NCI-H187 (cell line): Measurements from ENCODE around the gene PHACTR1.
A peak's percentile ranks its signal among the peaks of the same experiment; 100 is the strongest.
"Not testable (repeated sequence)": the region's sequence is repeated elsewhere in the genome, so short reads cannot be mapped to it uniquely, and the experiment has no call there.

Source experiments
- DNase-seq, 2 experiments: peaks; one replicate each; lab custom pipeline; 2025; lab: John Stamatoyannopoulos, UW

PHACTR1 gene

GRCh38 chr6:12716298-12716916 is at the start of gene PHACTR1:
PHACTR1 (plus strand) TSS chr6:12716767.
- DNase-seq: no peak

- no peak for DNase-seq
These were observed 49.7 kb upstream of the PHACTR1 start for GRCh38 chr6:12666886-12667285.

GRCh38 chr6:12675931-12676330 is 40.6 kb upstream of the PHACTR1 start:
- DNase-seq: no peak

DNA sequence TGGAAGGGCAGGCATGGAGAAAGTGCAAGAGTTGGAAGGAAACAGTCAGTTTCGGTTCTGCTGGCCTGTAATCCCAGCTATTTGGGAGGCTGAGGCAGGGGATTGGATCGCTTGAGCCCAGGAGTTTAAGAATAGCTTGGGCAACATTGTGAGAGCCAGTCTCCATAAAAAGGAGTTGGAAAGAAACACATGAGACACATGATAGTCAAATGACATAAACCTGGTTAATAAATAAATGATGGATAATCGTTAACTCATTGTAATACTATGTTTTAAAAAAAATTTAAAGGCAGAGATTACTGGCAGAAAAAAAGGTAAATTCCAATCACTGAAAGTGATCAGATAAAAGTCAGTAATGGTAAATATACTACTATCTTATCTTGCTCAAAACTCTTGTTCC is 37.2 kb upstream of the PHACTR1 start:
- no peak for DNase-seq

- DNase-seq: no peak
These were observed 23.4 kb upstream of the PHACTR1 start for GRCh38 chr6:12693122-12693521.

DNA sequence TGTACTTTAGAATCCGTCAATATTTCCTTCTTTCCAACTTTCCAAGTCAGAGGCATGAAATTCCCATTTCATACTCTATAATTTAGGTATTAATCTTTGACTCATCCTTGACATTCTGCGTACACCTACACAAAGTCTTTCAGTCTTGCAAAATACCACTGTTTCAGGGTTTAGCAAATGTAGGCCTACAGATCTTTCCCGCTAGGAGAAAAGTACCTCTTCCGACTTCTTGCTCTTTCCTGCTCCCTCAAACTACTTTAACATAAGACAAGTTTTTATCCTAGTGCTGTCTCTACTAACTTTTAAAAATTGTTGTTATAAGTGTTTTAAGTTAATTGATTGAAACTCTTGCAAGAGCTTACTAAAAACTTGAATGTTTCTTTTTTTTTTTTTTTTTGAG is 18.3 kb upstream of the PHACTR1 start:
- DNase-seq: no peak

DNA sequence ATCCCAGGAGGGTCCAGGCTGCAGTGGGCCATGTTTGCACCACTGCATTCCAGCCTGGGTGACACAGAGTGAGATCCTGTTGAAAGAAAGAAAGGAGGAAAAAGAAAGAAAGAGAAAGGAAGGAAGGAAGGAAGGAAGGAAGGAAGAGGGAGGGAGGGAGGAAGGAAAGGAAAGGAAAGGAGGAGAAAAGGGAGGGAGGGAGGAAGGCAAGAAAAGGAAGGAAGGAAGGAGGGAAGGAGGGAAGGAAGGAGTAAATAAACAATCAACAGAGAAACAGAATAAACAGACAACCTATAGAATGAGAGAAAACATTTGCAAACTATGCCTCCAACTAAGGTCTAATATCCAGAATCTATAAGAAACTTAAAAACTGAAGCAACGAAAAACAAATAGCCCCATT is 11.6 kb upstream of the PHACTR1 start:
- DNase-seq: no peak

DNA sequence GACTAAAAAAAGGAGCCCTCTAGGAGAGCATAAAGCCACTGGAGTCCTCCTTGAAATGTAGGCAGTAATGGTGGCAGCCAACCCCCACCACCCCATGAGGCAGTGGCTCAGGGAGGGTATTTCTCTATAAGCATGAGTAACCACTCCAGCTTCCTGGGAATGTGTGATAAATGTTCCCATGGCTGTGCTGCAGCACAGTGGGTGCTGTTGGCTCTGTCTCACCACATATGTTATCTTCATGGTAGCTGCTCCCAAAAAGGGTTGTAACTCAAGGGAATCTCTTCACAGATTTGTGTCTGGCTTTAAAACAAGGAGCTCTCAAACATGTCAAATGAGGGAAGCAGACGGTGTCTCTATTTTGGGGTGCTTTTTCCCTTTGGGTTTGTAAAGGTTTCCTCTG is 7.5 kb upstream of the PHACTR1 start:
- no peak for DNase-seq

DNA sequence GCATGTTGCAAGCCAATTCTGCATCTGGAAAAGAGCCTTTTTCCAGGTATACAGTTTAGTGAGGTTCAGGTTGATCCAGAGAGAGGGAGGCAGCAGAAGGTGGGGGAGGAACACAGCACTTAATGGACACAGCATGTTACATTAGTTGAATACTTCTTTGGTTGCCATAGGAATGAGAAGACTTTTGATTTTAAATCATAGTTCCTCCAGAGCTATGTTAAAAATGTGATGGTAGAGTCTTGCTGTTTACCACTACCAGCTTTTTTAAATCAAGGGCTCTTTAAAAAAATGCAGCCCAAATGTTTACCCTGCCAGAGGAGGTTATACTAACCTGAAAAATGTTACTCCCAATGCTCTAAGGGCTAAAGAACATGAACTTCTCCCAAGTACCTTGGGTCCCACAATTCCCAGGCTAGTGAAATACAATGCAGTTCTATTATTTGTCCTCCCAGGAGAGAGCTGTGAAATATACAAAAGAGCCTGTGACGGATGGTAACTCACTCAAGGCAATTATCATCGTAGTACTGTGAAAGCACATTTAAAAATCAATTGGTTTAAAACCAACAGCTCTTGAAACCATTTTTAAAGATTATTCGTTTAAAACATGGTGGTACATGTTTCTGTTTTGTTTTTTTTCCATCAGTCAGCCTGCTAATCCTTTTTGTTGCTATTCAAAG is 6.9 kb upstream of the PHACTR1 start:
- no peak for DNase-seq

- no peak for DNase-seq
These were observed 5.6 kb upstream of the PHACTR1 start for GRCh38 chr6:12710921-12711320.

- DNase-seq: no peak
These were observed 2.5 kb upstream of the PHACTR1 start for GRCh38 chr6:12714022-12714421.

- DNase-seq: no peak
These were observed 1.1 kb upstream of the PHACTR1 start for GRCh38 chr6:12715437-12715836.

- DNase-seq: no peak
These were observed 789 bp downstream of the PHACTR1 start for GRCh38 chr6:12717356-12717755.

GRCh38 chr6:12718015-12718414 is 1.4 kb downstream of the PHACTR1 start:
- no peak for DNase-seq

- DNase-seq: no peak
These were observed 2.5 kb downstream of the PHACTR1 start for GRCh38 chr6:12719017-12719416.

GRCh38 chr6:12720310-12720709 is 3.7 kb downstream of the PHACTR1 start:
- DNase-seq: no peak

DNA sequence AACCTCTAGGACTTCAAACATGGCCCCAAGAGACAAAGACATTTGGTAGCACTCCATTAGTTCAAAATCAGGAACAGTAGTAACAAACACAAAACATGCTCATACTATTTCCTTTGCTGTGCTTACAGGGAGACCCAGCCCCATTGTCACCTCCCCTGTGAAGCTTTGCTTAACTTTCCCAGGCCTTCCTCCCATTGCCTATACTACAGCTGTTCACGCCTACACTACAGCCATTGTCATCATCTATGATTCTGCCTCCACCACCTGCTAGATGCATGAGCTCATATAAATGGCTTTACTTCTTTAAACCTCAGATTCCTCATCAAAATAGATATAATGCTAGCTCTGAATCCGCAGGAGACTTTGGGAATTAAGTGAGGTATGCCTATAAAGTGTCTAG is 8.7 kb downstream of the PHACTR1 start:
- no peak for DNase-seq

DNA sequence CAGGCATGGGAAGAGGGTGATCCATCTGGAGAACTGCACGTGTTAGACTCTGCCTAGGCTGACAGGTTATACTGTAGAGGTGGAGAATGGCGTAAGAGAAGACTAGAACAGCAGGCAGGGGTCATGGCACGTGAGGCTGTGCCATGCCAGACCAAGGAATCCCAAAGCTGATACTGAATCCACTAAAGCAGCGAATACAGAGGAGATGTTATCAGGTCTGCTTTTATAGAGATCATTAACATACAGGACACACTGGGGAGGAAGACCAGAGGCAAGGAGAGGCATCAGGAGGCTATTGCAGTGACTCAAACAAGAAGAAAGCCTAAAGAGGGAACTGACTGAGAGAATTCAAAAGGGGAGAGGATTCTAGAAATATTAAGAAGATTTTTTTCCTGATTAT is 12.9 kb downstream of the PHACTR1 start:
- no peak for DNase-seq

GRCh38 chr6:12730809-12731208 is 14.2 kb downstream of the PHACTR1 start:
- DNase-seq: not testable (repeated sequence)

DNA sequence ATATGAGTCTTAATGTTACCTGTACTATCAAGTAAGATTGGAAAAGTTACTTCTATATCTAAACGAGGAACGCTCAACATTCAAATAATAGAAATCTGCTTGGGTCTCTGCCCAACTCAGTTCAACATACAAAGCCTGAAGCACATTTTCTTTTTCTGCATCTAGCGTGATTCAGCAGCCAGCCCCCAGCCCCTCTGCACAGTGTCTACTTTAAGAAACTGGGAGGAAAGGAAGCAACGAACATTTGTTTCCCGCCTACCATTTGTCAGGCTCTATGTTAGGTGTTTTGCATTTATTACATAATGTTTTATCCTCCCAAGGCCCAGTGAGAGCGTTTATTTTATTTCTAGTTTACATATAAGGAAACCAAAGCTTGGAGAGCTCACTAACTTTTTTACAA is 17.3 kb downstream of the PHACTR1 start:
- DNase-seq: no peak

- DNase-seq: no peak
These were observed 19.2 kb downstream of the PHACTR1 start for GRCh38 chr6:12735786-12736185.

DNA sequence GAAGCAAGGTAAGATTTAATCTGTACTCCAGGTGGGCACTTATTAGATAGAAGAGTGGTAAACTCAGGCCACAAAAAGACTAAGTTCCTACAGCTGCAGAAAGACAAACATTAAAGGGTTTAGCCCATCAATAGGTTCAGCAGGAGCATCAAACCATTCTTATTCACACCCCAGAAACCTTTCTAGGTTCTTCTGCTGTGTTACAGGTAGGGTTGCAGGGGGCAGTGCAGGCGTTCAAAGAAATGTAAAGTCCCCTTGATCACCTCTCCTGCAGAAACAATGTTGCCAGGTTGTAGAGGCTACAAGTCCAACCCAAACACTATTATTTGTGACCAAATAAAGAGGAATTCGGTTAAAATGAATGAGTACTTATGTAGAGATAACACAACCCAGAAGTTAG is 31.8 kb downstream of the PHACTR1 start:
- DNase-seq: no peak

GRCh38 chr6:12748815-12749521 is 32.4 kb downstream of the PHACTR1 start:
- DNase-seq: peak; percentile 26 to 65
